ENCODE measurements around the gene ZFAND3. TPM values are rescaled to one million over a fixed set of nuclear protein-coding genes. Genes with fewer than 3 reads are reported as not detected.
"Not testable (repeated sequence)": the region's sequence is repeated elsewhere in the genome, so short reads cannot be mapped to it uniquely, and the experiment has no call there.

Gene ZFAND3
- polyA plus RNA-seq, 3 donors, result 144 to 156 (median 149) TPM

GRCh38 chr6:38124224-38124926 lies 304.8 kb downstream of the ZFAND3 start:
- not testable (repeated sequence) for DNase-seq

GRCh38 chr6:38127284-38127683 lies 307.8 kb downstream of the ZFAND3 start:
- DNase-seq, result no peak

- DNase-seq, result no peak
Observed at GRCh38 chr6:38131527-38131965, 312.0 kb downstream of the ZFAND3 start.

GRCh38 chr6:38133932-38134703 lies 314.6 kb downstream of the ZFAND3 start:
- DNase-seq, result no peak

- no peak for DNase-seq
Observed at GRCh38 chr6:38134704-38135088, 315.2 kb downstream of the ZFAND3 start.

- no peak for DNase-seq
Observed at GRCh38 chr6:38136547-38136946, 317.0 kb downstream of the ZFAND3 start.

- DNase-seq, result peak; percentile 42
Observed at GRCh38 chr6:38137608-38138265, 318.2 kb downstream of the ZFAND3 start.

GRCh38 chr6:38138374-38138773 lies 318.8 kb downstream of the ZFAND3 start:
- DNase-seq, result no peak

GRCh38 chr6:38141085-38141484 lies 321.6 kb downstream of the ZFAND3 start:
- DNase-seq, result no peak

GRCh38 chr6:38141716-38142115 lies 322.2 kb downstream of the ZFAND3 start:
- DNase-seq, result no peak

GRCh38 chr6:38142178-38142902 lies 322.8 kb downstream of the ZFAND3 start:
- no peak for DNase-seq

- no peak for DNase-seq
Observed at GRCh38 chr6:38143191-38144150, 323.9 kb downstream of the ZFAND3 start.

GRCh38 chr6:38144365-38144945 lies 324.9 kb downstream of the ZFAND3 start:
- DNase-seq, result no peak

GRCh38 chr6:38146021-38146733 lies 326.6 kb downstream of the ZFAND3 start:
- DNase-seq, result no peak

GRCh38 chr6:38146734-38147027 lies 327.2 kb downstream of the ZFAND3 start:
- DNase-seq, result no peak

- no peak for DNase-seq
Observed at GRCh38 chr6:38148606-38149005, 329.1 kb downstream of the ZFAND3 start.

- DNase-seq, result peak; percentile 26
Observed at GRCh38 chr6:38149531-38149930, 330.0 kb downstream of the ZFAND3 start.

GRCh38 chr6:38150021-38150420 lies 330.5 kb downstream of the ZFAND3 start:
- no peak for DNase-seq

GRCh38 chr6:38150681-38151296 lies 331.3 kb downstream of the ZFAND3 start:
- DNase-seq, result no peak
